WERI-Rb-1 (cell line): ENCODE measurements around the gene CUEDC1.

Experiments
- DNase-seq: peaks from one replicate; pipeline ENCODE4 v3.0.0-alpha.2; 2020
- H3K27ac ChIP-seq: fragments of 250-450 bp; sonication (Bioruptor Pico); 2 replicates; pipeline ENCODE4 v1.5.1; 2020; ENCODE audit warnings: mild to moderate bottlenecking, moderate library complexity
- H3K27me3 ChIP-seq: fragments of 250-450 bp; sonication (Bioruptor Pico); 2 replicates; pipeline ENCODE4 v1.5.1; 2021; ENCODE audit warnings: mild to moderate bottlenecking, low read depth, moderate library complexity; ENCODE audit not compliant: insufficient read depth, severe bottlenecking
- H3K36me3 ChIP-seq: fragments of 250-450 bp; sonication (Bioruptor Pico); 2 replicates; pipeline ENCODE4 v1.5.1; 2020; ENCODE audit warnings: mild to moderate bottlenecking, moderate library complexity
- H3K4me3 ChIP-seq: 2 replicates; pipeline ENCODE4 v1.5.1; 2011; ENCODE audit warnings: low read depth, mild to moderate bottlenecking, control low read depth, low read length
- H3K9me3 ChIP-seq: fragments of 250-450 bp; sonication (Bioruptor Pico); 2 replicates; pipeline ENCODE4 v1.5.1; 2021; ENCODE audit warnings: mild to moderate bottlenecking, moderate library complexity; ENCODE audit not compliant: severe bottlenecking
- CTCF ChIP-seq: IDR thresholded peaks from 2 replicates; pipeline ENCODE4 v1.5.1; 2011; ENCODE audit warnings: low read depth, mild to moderate bottlenecking, control low read depth, inconsistent platforms, low read length

The CUEDC1 gene

GRCh38 chr17:57957120-57957850 is 2.1 kb upstream of the CUEDC1 start:
- Histone ChIP-seq H3K36me3 (no peaks in the 10 kb centered on the region), H3K9me3 (no peaks in the 10 kb centered on the region)

GRCh38 chr17:57956291-57957119 is 1.3 kb upstream of the CUEDC1 start:
- peak; percentile 63 for DNase-seq
- no peak overlapping the region for H3K27ac ChIP-seq
- no peaks in the 10 kb centered on the region for H3K27me3 ChIP-seq
- H3K4me3 ChIP-seq = peak overlapping the region; percentile 58
- no peaks in the 10 kb centered on the region for H3K36me3 ChIP-seq
- no peak for TF ChIP-seq CTCF
- H3K9me3 ChIP-seq = no peaks in the 10 kb centered on the region

More at GRCh38 chr17:57957120-57957850, 2.1 kb upstream of the CUEDC1 start:
- Histone ChIP-seq H3K27ac (no peak overlapping the region), H3K27me3 (no peaks in the 10 kb centered on the region), H3K4me3 (no peak overlapping the region)
- TF ChIP-seq CTCF = no peak
- peak; percentile 6 for DNase-seq

- DNase-seq = peak; percentile 73
- H3K36me3 ChIP-seq = no peaks in the 10 kb centered on the region
Measured at GRCh38 chr17:57954397-57955182, 622 bp downstream of the CUEDC1 start.

GRCh38 chr17:57953705-57954396 is 1.4 kb downstream of the CUEDC1 start:
- Histone ChIP-seq H3K4me3 (peak overlapping the region; percentile 65), H3K36me3 (no peaks in the 10 kb centered on the region), H3K27ac (peak overlapping the region; percentile 80), H3K9me3 (no peaks in the 10 kb centered on the region), H3K27me3 (no peaks in the 10 kb centered on the region)
- TF ChIP-seq CTCF = no peak
- no peak for DNase-seq

More at GRCh38 chr17:57954397-57955182, 622 bp downstream of the CUEDC1 start:
- no peaks in the 10 kb centered on the region for H3K9me3 ChIP-seq
- peak overlapping the region; percentile 65 for H3K4me3 ChIP-seq
- H3K27me3 ChIP-seq = no peaks in the 10 kb centered on the region
- peak overlapping the region; percentile 80 for H3K27ac ChIP-seq
- TF ChIP-seq CTCF = no peak

- no peaks in the 10 kb centered on the region for H3K9me3 ChIP-seq
- TF ChIP-seq CTCF = no peak
- peak overlapping the region; percentile 74 for H3K27ac ChIP-seq
- no peaks in the 10 kb centered on the region for H3K36me3 ChIP-seq
- no peak overlapping the region for H3K4me3 ChIP-seq
- no peaks in the 10 kb centered on the region for H3K27me3 ChIP-seq
- DNase-seq = no peak
Measured at GRCh38 chr17:57953219-57953618, 2.0 kb downstream of the CUEDC1 start.
